ENCODE results near the gene PFKFB1.
"Not testable (repeated sequence)": the region's sequence is repeated elsewhere in the genome, so short reads cannot be mapped to it uniquely, and the experiment has no call there.

PFKFB1 gene

DNA sequence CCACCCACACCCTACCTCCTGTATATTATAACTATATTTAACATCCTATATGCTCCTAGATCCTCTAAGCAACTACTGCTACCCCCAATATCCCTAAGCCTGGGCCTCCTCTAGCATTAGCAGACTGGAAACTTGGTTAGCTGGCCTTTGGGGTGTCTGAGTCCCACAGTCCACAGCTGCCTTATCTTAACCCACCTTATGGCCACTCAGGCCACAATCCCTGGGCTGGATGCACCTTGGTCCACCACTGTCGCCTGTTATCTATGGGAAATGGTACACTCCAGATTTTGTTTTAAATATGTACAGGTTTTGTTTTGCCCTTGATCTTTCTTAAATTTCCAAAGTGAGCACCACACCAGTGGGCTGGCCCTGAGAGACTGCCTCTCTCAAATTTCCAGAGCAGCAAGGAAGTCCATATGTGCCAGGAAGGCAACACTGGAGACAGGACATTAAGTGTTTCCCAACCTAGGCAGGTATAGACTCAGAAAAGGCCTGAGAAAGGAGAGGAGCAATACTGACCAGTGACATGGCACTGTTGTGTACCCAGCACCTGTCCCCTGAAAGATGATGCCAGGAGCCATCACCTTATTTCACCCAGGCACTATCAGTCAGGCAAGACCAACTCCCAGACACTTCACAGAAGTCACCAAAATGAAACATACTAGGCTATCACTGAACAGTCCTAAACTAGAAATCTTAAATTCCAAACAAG is 921 bp downstream of the PFKFB1 start:
- DNase-seq (ENCODE audit: low read depth), result no peak

DNA sequence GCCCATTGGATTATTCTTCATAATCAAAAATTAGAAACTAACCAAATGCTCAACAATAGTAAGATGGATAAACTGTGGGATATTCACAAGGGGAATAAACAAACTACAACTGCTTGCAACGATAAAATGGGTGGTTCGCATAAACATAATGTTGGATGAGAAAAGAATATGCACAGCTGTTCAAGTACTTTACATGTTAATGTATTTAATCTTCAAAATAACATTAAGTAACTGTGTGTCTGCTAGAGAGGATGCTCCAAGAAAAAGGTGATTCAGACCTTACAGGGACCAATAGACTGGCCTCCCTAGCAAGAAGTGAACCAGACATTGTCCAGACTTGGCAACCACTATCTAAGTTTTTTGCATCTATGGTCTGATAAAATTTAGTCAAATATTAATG is 2.3 kb downstream of the PFKFB1 start:
- no peak for DNase-seq (ENCODE audit: low read depth)

DNA sequence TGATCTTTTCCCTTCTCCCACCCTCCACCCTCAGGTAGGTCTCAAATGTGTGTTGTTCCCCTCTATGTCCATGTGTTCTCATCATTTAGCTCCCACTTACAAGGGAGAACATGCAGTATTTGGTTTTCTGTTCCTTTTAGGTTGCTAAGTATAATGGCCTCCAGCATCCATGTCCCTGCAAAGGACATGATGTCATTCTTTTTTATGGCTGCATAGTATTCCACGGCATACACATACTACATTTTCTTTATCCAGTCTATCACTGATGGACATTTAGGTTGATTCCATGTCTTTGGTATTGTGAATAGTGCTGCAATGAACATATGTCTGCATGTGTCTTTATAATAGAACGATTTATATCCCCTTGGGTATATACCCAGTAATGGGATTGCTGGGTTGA is 10.7 kb downstream of the PFKFB1 start:
- DNase-seq (ENCODE audit: low read depth), result not testable (repeated sequence)

DNA sequence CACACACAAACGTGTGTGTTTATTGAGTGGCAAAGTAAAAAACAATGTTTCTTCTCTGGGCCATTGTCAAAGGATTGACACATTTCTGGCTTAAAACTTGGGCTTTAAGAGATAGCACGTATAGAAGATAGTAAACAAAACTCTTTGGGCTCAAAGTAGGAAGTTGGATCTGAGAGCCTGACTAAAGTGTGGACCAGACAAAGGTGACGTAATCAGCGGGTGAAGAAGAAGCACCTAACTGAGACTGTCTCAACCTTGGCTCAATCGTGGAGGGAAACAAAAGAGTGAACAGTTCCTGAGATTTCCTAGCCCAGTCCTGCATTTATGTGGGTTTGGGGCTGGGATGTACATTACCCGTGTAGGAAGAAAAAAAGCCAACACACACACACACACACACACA is 13.7 kb downstream of the PFKFB1 start:
- no peak for DNase-seq (ENCODE audit: low read depth)

- DNase-seq (ENCODE audit: low read depth), result no peak
Measured at GRCh38 chrX:54979432-54979831, 14.6 kb downstream of the PFKFB1 start.

GRCh38 chrX:54978448-54978847 is 15.5 kb downstream of the PFKFB1 start:
- no peak for DNase-seq (ENCODE audit: low read depth)

DNA sequence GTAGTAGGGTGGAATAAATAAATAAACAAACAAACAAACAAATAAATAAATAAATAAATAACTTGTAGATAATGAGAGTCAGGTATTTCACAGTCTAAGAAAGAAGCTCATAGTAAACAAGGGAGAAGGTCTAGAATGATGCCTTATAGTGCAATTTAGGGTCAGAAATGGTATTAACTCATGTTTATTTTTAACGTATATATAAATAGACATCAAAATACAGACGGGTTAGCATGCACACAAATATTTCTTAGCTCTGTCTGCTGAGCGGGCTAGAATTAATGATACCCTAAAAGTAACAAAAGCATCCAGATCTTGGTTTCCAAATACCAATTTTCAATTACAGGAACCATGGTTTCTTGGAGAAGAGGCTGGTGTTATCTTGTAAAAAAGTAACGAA is 16.6 kb downstream of the PFKFB1 start:
- DNase-seq (ENCODE audit: low read depth), result no peak

- no peak for DNase-seq (ENCODE audit: low read depth)
Measured at GRCh38 chrX:54964766-54965497, 29.1 kb downstream of the PFKFB1 start.

DNA sequence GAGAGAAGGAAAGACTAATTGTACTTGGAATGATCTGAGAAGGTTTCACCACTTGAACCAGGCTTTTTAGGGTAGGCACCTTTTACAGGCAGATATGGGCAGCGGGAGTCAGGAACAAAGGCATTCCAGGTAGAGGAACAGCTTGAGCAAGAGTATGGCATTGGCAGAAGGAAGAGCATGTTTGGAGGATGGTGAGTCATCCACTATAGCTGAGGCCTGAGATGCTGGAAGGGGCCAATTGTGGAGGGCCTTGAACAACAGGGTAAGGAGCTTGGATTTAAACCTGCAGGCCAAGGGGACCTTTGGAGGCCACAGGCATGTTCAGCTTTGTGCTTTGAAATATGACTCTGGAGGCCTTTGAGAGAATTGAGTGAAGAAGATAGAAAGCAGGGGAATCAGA is 32.2 kb downstream of the PFKFB1 start:
- no peak for DNase-seq (ENCODE audit: low read depth)

- DNase-seq (ENCODE audit: low read depth), result no peak
Measured at GRCh38 chrX:54950730-54951375, 43.1 kb downstream of the PFKFB1 start.

DNA sequence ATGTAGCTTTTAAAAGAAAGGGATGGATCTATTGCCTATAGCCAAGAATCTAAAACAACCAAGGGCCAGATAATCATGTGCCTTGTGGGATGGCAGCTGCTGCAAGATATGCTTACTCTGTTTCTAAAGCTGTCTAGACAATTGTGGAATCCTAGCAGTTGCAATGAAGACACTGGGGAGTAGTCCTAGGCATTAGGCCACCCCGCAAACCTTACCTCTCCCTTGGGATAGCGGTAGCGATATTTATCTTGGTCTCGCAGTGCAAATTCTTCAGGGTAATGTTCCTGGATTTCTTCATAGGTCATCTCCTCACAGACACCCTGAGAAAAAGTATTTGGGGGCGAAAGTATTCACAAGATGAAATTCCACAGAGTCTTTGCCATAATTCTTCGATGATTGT is 48.8 kb downstream of the PFKFB1 start:
- no peak for DNase-seq (ENCODE audit: low read depth)

GRCh38 chrX:54944816-54945215 is 49.2 kb downstream of the PFKFB1 start:
- no peak for DNase-seq (ENCODE audit: low read depth)

DNA sequence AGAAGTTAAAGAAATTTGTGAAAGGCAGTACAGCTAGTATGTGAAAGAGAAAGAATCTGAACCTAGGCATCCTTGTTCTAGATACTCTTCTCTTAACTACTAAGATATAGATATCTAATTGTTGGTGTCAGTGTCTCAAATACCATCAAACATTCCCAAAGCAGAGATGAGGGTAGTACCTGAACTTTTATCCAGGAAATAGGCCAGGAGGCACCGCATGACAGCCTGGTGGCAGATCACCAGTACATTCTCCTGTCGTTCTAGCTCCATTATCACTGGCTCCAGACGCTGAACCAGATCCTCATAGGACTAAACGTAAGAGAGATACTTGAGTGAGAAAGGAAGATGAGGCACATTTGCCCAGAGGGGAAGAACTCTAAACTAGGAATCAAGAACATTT is 56.6 kb downstream of the PFKFB1 start:
- DNase-seq (ENCODE audit: low read depth), result no peak

DNA sequence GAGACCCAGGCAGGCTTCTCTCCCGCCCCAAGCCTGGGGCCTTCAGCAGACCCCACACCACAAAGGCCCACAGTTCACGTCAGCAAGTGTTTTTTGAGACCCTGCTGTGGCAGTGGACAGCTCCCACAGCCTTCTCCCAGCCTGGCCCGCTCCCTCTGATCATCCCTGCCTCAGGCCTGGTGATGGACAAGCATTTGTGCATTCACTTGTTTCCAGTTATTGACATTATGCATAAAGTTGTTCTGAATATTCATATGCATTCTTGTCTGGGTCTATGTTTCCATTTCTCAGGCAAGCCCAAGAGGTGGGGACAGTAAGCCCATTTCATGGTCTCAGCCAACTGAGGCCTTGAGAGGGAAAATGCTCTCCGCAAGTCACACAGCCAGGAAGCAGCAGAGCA is 58.7 kb downstream of the PFKFB1 start:
- DNase-seq (ENCODE audit: low read depth), result no peak

GRCh38 chrX:54934890-54935289 is 59.1 kb downstream of the PFKFB1 start:
- DNase-seq (ENCODE audit: low read depth), result no peak

GRCh38 chrX:54934058-54934457 is 59.9 kb downstream of the PFKFB1 start:
- no peak for DNase-seq (ENCODE audit: low read depth)

DNA sequence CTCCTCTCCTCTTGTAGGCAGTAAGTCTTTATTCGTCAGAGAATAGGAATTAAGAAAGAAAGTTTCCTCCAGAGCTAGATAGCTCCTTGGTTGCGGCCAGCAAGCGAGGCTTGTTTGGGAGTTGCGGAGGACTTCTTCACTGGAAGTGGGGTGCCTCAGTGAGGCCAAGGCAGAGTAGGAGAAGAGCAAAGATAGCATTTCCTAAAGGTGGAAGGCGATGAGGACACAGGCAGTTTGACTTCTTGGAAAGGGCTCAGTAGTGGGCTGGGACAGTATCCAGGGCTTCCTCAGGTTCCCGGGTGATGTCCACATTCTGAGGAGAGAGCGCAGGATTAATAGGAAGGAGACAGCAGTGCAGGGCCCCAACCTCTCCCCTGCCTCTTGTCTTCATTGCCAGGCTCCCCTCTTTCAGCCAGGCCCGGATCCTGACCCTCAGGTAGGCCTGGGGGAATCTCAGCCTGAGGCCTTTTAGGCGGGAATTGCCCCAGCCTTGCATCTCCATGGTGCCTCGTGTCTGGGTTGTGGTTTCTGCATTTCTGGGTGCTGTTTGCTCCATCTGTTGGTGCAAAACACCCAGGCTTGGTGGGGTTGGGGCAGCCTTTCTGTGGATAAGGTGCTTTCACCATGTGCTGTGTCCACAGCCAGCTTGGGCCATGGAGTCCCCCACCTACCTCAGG is 60.7 kb downstream of the PFKFB1 start:
- DNase-seq (ENCODE audit: low read depth), result no peak

DNA sequence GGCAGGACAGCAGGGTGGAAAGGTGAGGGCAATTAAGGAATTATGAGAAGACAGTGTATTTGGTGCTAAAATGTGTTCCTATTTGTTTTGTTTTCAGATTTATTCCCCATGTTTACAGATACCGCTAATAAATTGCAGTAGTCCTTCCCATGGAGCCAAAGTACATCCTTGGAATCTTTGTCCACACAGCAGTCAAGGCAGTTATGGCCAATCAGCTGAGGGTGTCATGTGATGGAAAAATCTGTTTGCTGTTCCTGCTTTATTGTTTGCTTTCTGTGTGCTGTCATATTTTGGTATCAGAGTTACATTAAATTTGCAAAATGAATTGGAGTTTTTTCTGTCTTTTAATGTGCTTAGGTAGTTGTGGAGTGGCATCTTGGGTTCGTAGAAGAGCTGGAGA is 62.9 kb downstream of the PFKFB1 start:
- DNase-seq (ENCODE audit: low read depth), result no peak

GRCh38 chrX:54930291-54931049 is 63.5 kb downstream of the PFKFB1 start:
- no peak for DNase-seq (ENCODE audit: low read depth)

GRCh38 chrX:54928876-54929275 is 65.1 kb downstream of the PFKFB1 start:
- DNase-seq (ENCODE audit: low read depth), result no peak

DNA sequence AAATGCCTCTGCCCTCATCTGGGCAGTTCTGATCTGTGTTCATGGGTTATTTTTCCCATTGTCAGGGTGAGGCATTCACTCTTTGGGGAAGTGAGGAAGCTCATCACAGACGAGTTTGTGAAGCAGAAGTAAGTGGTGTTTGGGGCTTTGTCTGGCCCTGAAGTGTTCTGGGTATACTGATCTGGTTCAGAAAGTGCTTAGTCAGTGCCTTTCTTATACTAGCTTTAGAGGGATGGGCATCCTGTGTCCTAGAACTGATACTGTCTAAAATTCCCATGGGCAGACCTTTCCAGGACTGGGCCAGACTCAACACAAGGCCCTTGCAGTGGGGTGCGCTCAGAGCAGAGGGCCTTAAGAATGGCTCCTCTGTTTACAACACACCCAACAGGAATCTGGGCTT is 67.0 kb downstream of the PFKFB1 start:
- no peak for DNase-seq (ENCODE audit: low read depth)

GRCh38 chrX:54923376-54923775 is 70.6 kb downstream of the PFKFB1 start:
- DNase-seq (ENCODE audit: low read depth), result no peak

Data from stimulated activated CD8-positive, alpha-beta memory T cell treated with anti-CD3 and anti-CD28 coated beads, Interleukin-15, amount 100 ng/mL, for 24 hours (primary cell).